HFFc6 (cell line): ENCODE data around the gene NFIA. TPM values are rescaled to one million over a fixed set of nuclear protein-coding genes. Genes with fewer than 3 reads are reported as not detected.

ENCODE experiments used
- DNase-seq: peaks from one replicate; pipeline ENCODE4 v3.0.0-alpha.2; 2018
- H3K27ac Mint-ChIP-seq: 2 replicates; pipeline ENCODE4 v1.8.0; 2020; ENCODE audit warnings: mild to moderate bottlenecking, mixed read lengths
- H3K27me3 Mint-ChIP-seq: 2 replicates; pipeline ENCODE4 v1.8.0; 2021; ENCODE audit warnings: mild to moderate bottlenecking, moderate library complexity, mixed read lengths; ENCODE audit not compliant: insufficient read depth
- H3K36me3 Mint-ChIP-seq: 2 replicates; pipeline ENCODE4 v1.8.0; 2021; ENCODE audit warnings: low read depth, mixed read lengths
- H3K4me1 Mint-ChIP-seq: 2 replicates; pipeline ENCODE4 v1.8.0; 2020; ENCODE audit warnings: low read depth, mixed read lengths
- H3K4me3 Mint-ChIP-seq: 2 replicates; pipeline ENCODE4 v1.8.0; 2020; ENCODE audit warnings: mild to moderate bottlenecking, moderate library complexity, mixed read lengths
- H3K9me3 Mint-ChIP-seq: 2 replicates; pipeline ENCODE4 v1.8.0; 2020; ENCODE audit warnings: mild to moderate bottlenecking, mixed read lengths
- total RNA-seq, 6 experiments: library from RNA; stranded (reverse); fragmentation: NEBNext Ultra II Directional; extraction: Animal tissue kit (Norgen Biotek cat#: 25700); gene quantifications; 2 replicates in 1 of 6; 3 replicates in 5 of 6; pipeline ENCODE4 v1.2.3, GENCODE V29; 2021
- TF ChIP-seq, protein P1 (sequence below): fragments of 200-600 bp; sonication (generic); IDR thresholded peaks from 2 replicates; pipeline ENCODE4 v1.5.0; 2021; ENCODE audit warnings: antibody characterized with exemption, mild to moderate bottlenecking

The NFIA gene
- total RNA-seq, 6 experiments from 2014 or later = 8.5 to 11.3 (median 10.4) TPM

DNA sequence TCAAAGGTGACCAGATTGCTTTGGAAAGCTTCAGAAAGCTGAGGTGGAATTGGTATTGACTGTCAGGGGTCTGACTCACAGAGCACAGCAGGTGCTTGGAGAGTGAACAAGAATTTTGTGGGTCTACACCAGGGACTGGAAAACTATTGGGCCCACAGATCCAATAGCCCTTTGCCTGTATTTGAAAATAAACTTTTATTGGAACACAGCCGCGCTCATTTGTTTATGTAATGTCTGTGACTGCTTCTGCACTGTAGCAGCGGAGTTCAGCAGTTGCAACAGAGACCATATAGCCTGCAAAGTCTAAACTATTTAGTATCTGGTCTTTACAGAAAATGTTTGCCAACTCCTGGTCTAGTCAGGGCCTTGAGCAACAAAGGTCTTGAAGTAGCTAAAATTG, 315.6 kb downstream of the NFIA start:
- H3K36me3 Mint-ChIP-seq = no peaks in the 10 kb centered on the region
- no peaks in the 10 kb centered on the region for H3K9me3 Mint-ChIP-seq
- no peak overlapping the region for H3K4me3 Mint-ChIP-seq
- no peaks in the 10 kb centered on the region; the same call in none of the 2 replicates for H3K27me3 Mint-ChIP-seq
- no peak for DNase-seq
- no peaks in the 10 kb centered on the region for H3K4me1 Mint-ChIP-seq
- H3K27ac Mint-ChIP-seq = no peak overlapping the region
- TF ChIP-seq, protein P1, sequence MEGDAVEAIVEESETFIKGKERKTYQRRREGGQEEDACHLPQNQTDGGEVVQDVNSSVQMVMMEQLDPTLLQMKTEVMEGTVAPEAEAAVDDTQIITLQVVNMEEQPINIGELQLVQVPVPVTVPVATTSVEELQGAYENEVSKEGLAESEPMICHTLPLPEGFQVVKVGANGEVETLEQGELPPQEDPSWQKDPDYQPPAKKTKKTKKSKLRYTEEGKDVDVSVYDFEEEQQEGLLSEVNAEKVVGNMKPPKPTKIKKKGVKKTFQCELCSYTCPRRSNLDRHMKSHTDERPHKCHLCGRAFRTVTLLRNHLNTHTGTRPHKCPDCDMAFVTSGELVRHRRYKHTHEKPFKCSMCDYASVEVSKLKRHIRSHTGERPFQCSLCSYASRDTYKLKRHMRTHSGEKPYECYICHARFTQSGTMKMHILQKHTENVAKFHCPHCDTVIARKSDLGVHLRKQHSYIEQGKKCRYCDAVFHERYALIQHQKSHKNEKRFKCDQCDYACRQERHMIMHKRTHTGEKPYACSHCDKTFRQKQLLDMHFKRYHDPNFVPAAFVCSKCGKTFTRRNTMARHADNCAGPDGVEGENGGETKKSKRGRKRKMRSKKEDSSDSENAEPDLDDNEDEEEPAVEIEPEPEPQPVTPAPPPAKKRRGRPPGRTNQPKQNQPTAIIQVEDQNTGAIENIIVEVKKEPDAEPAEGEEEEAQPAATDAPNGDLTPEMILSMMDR = no peak

DNA sequence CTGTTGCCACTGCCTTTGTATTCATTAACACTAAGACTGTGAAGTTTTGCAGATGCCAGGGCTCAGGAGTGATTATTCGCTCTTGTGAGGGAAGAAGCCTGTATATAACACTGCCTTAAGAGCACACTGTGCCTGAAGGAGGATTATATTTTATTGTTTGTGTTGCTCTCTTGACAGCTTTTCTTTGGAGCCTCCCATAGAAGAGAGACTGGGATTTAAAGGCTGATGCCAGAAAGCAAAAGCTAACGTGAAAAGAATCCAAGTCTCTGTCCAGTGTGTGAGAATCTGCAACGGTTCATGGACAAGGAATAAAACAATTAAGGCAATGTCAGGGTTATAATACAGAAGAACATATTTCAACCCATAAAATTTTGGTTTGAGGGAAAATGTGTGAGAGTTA, 316.8 kb downstream of the NFIA start:
- H3K4me3 Mint-ChIP-seq = no peak overlapping the region
- no peaks in the 10 kb centered on the region for H3K36me3 Mint-ChIP-seq
- DNase-seq = no peak
- TF ChIP-seq, protein P1 = no peak
- no peaks in the 10 kb centered on the region; the same call in 1 of the 2 replicates for H3K27me3 Mint-ChIP-seq
- no peak overlapping the region for H3K27ac Mint-ChIP-seq
- H3K4me1 Mint-ChIP-seq = no peaks in the 10 kb centered on the region
- no peaks in the 10 kb centered on the region for H3K9me3 Mint-ChIP-seq

DNA sequence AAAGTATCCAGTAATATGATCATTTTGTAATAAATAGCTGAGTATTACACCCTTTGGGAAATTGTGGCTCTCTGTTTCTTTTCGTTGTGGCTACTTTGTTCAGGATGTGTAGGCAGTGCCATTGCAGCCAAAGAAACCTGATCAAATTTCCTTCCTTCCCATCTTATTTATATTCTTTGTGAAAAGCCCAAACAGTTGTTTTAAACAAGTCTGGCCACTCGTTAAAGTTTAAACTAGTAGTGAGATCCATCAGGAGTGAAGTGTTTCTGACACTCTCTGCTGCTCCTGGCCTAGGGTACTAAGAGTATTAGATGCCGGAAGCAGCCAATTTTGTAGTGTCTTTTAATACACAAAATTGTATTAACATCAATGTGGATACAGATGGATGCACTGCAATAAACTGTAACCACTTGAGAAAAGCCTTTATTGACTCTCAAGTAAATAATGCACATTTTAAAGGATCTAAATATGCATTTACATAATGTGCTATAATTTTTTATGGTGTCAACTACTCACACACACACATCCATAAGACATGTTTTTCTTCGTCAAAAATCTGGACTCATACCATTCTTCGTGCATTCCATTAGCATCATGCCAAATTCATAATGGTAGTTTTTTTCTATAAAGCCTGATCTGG, 317.9 kb downstream of the NFIA start:
- no peak overlapping the region for H3K27ac Mint-ChIP-seq
- no peaks in the 10 kb centered on the region; the same call in 1 of the 2 replicates for H3K27me3 Mint-ChIP-seq
- H3K4me3 Mint-ChIP-seq = no peak overlapping the region
- no peak for DNase-seq
- TF ChIP-seq, protein P1 = no peak
- no peaks in the 10 kb centered on the region for H3K9me3 Mint-ChIP-seq
- H3K36me3 Mint-ChIP-seq = no peaks in the 10 kb centered on the region
- no peaks in the 10 kb centered on the region for H3K4me1 Mint-ChIP-seq

DNA sequence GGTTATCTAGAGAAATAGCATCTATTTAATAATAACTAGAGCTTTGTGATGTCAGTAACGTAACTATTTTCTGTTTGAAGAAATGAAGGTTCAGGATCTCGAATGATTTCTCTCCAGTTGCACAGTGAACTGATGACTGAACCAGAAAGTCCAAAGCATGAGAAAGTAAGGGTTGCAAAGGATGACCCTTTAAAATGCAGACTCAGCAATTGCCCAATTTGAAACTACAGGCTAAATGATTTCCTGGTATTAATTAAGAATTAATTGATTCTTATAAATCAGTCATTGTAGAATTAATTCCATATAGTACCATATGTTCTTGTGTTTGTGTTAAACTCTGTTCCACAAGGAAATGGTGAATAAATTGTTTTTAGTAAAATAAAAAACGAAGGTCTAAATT, 318.6 kb downstream of the NFIA start:
- Mint-ChIP-seq H3K27ac (no peak overlapping the region), H3K9me3 (no peaks in the 10 kb centered on the region), H3K4me3 (no peak overlapping the region), H3K4me1 (no peaks in the 10 kb centered on the region), H3K36me3 (no peaks in the 10 kb centered on the region), H3K27me3 (no peaks in the 10 kb centered on the region; the same call in 1 of the 2 replicates)
- no peak for DNase-seq
- TF ChIP-seq, protein P1 = no peak

DNA sequence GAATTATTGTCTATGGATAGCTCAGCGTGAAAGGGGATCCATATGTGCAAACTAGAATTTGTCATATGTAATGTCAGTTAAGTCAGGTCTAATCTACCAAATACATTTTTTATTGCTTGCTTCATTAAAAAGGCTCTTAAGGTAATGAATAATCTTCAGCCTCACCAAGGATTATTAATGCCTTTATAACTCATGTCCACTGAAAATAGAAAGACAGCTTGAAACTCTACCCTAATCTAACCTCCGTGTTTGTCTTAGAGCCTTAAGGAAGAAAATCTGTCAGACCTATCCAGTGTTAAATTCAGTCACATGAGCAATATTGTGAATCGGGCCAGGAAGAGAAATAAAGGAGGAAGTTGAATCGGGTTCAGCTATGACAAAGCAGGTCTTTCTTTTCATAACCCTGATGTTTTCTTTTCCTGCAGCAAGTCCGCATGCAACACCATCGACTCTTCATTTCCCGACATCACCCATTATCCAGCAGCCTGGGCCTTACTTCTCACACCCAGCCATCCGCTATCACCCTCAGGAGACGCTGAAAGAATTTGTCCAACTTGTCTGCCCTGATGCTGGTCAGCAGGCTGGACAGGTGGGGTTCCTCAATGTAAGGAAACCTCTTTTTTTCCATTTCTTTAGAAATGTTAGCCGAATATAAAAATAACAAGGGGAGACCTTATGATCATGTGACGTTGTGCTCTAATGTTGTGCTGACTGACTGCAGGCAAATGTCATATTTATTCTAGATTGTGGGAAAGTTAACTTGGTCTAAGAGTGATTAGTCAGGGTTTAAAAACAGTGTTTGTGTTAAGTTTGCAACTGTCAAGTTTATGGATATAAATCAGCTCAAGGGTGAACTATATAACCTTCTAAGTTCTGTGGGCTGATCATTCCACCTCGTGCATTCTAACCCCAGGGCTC, 321.6 kb downstream of the NFIA start:
- no peak overlapping the region for H3K4me3 Mint-ChIP-seq
- no peaks in the 10 kb centered on the region for H3K9me3 Mint-ChIP-seq
- H3K36me3 Mint-ChIP-seq = peaks cover 7% of the 10 kb centered on the region; the same call in 1 of the 2 replicates
- H3K27me3 Mint-ChIP-seq = peaks cover 1% of the 10 kb centered on the region
- no peak overlapping the region for H3K27ac Mint-ChIP-seq
- DNase-seq = no peak
- TF ChIP-seq, protein P1 = no peak
- H3K4me1 Mint-ChIP-seq = no peaks in the 10 kb centered on the region
